ENCODE data around the gene GCK.

DNA sequence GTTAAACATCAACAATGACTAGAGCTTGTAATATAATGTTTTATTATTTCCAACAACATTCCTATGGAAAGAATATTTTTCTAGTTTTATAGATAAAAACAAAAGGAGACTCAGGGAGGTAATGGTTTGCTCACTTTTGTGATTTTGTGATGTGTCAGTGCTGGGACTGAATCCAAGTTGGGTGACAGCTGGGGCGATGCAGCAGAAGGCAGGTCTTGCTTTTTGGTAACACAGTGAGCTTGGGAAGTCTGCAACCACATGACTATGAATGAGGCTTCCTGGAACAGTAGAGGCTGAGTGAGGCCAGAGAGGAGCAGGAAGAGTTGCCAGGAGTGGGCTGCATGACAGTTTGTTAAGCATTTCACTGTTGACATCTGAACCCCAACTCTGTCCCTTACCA lies 6.7 kb upstream of the GCK start:
- TF ChIP-seq CTCF (IDR thresholded peaks at IDR 0.05) (no peak), POLR2A (IDR thresholded peaks at IDR 0.05) (no peak)
